ENCODE data around the gene SH2D7. TPM values are rescaled to one million over a fixed set of nuclear protein-coding genes. Genes with fewer than 3 reads are reported as not detected.

SH2D7 gene
- polyA plus RNA-seq, 1 of the 3 experiments (the other 2 are of a cell fraction) = not detected

DNA sequence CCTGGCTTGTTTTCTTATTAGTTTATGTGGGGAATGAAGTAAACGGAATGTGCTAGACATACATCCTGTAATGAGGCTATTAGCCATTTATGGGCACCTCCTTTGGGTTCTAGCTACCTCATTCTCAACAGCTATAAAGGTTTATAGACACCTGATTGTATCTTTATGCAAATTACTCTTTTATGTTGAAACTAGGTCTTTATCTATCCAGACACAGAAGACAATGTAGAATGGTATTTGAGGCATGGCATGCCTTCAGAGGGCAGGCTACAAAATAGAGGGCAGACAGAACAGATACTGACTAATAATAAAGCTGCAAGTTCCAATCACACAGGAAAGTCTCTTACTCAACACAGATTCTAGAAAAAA lies 41.9 kb upstream of the SH2D7 start (continued):
- TF ChIP-seq, protein P1, sequence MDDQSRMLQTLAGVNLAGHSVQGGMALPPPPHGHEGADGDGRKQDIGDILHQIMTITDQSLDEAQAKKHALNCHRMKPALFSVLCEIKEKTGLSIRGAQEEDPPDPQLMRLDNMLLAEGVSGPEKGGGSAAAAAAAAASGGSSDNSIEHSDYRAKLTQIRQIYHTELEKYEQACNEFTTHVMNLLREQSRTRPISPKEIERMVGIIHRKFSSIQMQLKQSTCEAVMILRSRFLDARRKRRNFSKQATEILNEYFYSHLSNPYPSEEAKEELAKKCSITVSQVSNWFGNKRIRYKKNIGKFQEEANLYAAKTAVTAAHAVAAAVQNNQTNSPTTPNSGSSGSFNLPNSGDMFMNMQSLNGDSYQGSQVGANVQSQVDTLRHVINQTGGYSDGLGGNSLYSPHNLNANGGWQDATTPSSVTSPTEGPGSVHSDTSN (IDR thresholded peaks at IDR 0.05) = no peak
- TF ChIP-seq GATA2 (CRISPR knock-in tag; IDR thresholded peaks at IDR 0.05) (no peak), JUND (IDR thresholded peaks at IDR 0.05) (no peak), RCOR1 (IDR thresholded peaks at IDR 0.05; ENCODE audit: low read length) (no peak), RFX5 (IDR thresholded peaks at IDR 0.05; ENCODE audit: low read length) (no peak), MEF2A (IDR thresholded peaks at IDR 0.05; ENCODE audit: borderline replicate concordance, low read depth) (no peak)
- TF ChIP-seq, protein P2, sequence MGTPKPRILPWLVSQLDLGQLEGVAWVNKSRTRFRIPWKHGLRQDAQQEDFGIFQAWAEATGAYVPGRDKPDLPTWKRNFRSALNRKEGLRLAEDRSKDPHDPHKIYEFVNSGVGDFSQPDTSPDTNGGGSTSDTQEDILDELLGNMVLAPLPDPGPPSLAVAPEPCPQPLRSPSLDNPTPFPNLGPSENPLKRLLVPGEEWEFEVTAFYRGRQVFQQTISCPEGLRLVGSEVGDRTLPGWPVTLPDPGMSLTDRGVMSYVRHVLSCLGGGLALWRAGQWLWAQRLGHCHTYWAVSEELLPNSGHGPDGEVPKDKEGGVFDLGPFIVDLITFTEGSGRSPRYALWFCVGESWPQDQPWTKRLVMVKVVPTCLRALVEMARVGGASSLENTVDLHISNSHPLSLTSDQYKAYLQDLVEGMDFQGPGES (IDR thresholded peaks at IDR 0.05; ENCODE audit: low read depth, low read length) = no peak

GRCh38 chr15:78050826-78051225 lies 41.5 kb upstream of the SH2D7 start:
- ChIA-PET POLR2A (no interaction called here), CTCF (interaction anchor here (0.8 to 1.4 kb wide), 4 partner anchors 8 to 84 kb away, joined by 3 to 5 read pairs (median 4); no protein-coding TSS in a partner anchor)
- H3K36me3 ChIP-seq (replicated peaks in 1 of 2; ENCODE audit: control insufficient read depth in 1 of 2, insufficient read depth in 2 of 2, low read length in 1 of 2) = peaks cover 0 to 15% of the 10 kb centered on the region in 2 experiments
- H2AFZ ChIP-seq (ENCODE audit: low read depth) = no peak overlapping the region
- peaks cover 47 to 56% of the 10 kb centered on the region in 2 experiments for H3K4me1 ChIP-seq (ENCODE audit: control insufficient read depth in 1 of 2, insufficient read depth in 2 of 2, low read depth in 1 of 2, low read length in 1 of 2)
- H3F3A ChIP-seq (replicated peaks; ENCODE audit: insufficient read depth) = no peaks in the 10 kb centered on the region
- no peak overlapping the region for H3K4me2 ChIP-seq
- peaks cover 52% of the 10 kb centered on the region for H3K79me2 ChIP-seq (ENCODE audit: insufficient read depth)
- whole genome bisulfite sequencing (ENCODE audit: low lambda C conversion rate) = 92% methylated on average over 1 of the region's 1 CpG
- no peak for DNase-seq
- H3K9me3 ChIP-seq = no peaks in the 10 kb centered on the region
- peak overlapping the region; percentile 53 to 63 for H3K27ac ChIP-seq (ENCODE audit: low read depth in 2 of 2, low read length in 1 of 2)
- H3K9ac ChIP-seq = no peak overlapping the region
- no peak overlapping the region for H3K4me3 ChIP-seq (ENCODE audit: low read depth in 2 of 2, low read length in 1 of 2)
- peaks cover 4% of the 10 kb centered on the region; the same call in 1 of the 2 replicates for H4K20me1 ChIP-seq (ENCODE audit: insufficient read depth)
- no peaks in the 10 kb centered on the region for H3K27me3 ChIP-seq (ENCODE audit: insufficient read depth)
- no peaks in the 10 kb centered on the region for H3K9me2 ChIP-seq
- TF ChIP-seq MXI1 (IDR thresholded peaks at IDR 0.05; ENCODE audit: low read depth, low read length) = no peak
- TF ChIP-seq, protein P3, sequence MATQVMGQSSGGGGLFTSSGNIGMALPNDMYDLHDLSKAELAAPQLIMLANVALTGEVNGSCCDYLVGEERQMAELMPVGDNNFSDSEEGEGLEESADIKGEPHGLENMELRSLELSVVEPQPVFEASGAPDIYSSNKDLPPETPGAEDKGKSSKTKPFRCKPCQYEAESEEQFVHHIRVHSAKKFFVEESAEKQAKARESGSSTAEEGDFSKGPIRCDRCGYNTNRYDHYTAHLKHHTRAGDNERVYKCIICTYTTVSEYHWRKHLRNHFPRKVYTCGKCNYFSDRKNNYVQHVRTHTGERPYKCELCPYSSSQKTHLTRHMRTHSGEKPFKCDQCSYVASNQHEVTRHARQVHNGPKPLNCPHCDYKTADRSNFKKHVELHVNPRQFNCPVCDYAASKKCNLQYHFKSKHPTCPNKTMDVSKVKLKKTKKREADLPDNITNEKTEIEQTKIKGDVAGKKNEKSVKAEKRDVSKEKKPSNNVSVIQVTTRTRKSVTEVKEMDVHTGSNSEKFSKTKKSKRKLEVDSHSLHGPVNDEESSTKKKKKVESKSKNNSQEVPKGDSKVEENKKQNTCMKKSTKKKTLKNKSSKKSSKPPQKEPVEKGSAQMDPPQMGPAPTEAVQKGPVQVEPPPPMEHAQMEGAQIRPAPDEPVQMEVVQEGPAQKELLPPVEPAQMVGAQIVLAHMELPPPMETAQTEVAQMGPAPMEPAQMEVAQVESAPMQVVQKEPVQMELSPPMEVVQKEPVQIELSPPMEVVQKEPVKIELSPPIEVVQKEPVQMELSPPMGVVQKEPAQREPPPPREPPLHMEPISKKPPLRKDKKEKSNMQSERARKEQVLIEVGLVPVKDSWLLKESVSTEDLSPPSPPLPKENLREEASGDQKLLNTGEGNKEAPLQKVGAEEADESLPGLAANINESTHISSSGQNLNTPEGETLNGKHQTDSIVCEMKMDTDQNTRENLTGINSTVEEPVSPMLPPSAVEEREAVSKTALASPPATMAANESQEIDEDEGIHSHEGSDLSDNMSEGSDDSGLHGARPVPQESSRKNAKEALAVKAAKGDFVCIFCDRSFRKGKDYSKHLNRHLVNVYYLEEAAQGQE (IDR thresholded peaks at IDR 0.05; ENCODE audit: low read depth, low read length) = no peak

All from SK-N-SH (cell line).